Ishikawa (cell line): ENCODE data around the gene OR56A3.

Source experiments
- EP300 ChIP-seq: IDR thresholded peaks from 2 replicates; pipeline ENCODE4 v1.6.1; 2012; ENCODE audit warnings: borderline replicate concordance
- RAD21 ChIP-seq: IDR thresholded peaks from 2 replicates; pipeline ENCODE4 v1.6.1; 2012; ENCODE audit warnings: low read depth
- TAF1 ChIP-seq: IDR thresholded peaks from 2 replicates; pipeline ENCODE4 v1.6.1; 2012; ENCODE audit warnings: low read depth, mild to moderate bottlenecking
- TCF12 ChIP-seq: IDR thresholded peaks from 2 replicates; pipeline ENCODE4 v1.6.1; 2012; ENCODE audit warnings: low read depth
- TF ChIP-seq, protein P1 (sequence below): IDR thresholded peaks from 2 replicates; pipeline ENCODE4 v1.6.1; 2012; ENCODE audit warnings: low read depth, mild to moderate bottlenecking

DNA sequence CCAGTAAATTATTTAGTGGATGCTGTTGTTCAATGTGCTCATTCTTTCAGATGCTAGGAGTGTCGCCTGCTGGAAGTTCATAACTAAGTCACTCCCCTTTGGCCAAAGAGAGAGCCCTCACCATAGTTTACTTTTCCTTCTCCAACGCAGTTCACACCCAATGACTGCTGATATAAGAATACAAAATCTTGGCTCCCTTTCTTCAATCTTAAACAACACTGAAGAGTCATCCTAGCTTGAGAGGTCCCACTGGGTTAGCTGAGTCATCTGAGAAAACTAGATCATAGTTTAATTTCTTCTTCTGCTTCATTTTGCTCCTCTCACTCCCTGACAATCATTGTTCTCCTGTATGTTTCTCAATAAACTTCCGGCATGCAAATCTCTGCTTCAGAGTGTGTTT lies 50.1 kb downstream of the OR56A3 start:
- TF ChIP-seq EP300 (no peak), TCF12 (no peak), RAD21 (no peak), TAF1 (no peak)
- TF ChIP-seq, protein P1, sequence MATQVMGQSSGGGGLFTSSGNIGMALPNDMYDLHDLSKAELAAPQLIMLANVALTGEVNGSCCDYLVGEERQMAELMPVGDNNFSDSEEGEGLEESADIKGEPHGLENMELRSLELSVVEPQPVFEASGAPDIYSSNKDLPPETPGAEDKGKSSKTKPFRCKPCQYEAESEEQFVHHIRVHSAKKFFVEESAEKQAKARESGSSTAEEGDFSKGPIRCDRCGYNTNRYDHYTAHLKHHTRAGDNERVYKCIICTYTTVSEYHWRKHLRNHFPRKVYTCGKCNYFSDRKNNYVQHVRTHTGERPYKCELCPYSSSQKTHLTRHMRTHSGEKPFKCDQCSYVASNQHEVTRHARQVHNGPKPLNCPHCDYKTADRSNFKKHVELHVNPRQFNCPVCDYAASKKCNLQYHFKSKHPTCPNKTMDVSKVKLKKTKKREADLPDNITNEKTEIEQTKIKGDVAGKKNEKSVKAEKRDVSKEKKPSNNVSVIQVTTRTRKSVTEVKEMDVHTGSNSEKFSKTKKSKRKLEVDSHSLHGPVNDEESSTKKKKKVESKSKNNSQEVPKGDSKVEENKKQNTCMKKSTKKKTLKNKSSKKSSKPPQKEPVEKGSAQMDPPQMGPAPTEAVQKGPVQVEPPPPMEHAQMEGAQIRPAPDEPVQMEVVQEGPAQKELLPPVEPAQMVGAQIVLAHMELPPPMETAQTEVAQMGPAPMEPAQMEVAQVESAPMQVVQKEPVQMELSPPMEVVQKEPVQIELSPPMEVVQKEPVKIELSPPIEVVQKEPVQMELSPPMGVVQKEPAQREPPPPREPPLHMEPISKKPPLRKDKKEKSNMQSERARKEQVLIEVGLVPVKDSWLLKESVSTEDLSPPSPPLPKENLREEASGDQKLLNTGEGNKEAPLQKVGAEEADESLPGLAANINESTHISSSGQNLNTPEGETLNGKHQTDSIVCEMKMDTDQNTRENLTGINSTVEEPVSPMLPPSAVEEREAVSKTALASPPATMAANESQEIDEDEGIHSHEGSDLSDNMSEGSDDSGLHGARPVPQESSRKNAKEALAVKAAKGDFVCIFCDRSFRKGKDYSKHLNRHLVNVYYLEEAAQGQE: no peak
